T-cell (primary cell): ENCODE measurements around the gene PRSS33. TPM values are rescaled to one million over a fixed set of nuclear protein-coding genes. Genes with fewer than 3 reads are reported as not detected.

Experiments
- ATAC-seq, 4 experiments: fragments of 200-7000 bp in 3 of 4; fragments of 150-1000 bp in 1 of 4; cut with Tn5 transposase; replicated peaks in 1 of 4; 1 replicate in 3 of 4; 2 replicates in 1 of 4; pipeline ENCODE4 v1.10.0; 2021; ENCODE audit warnings: moderate library complexity in 3 of 4, mild to moderate bottlenecking in 2 of 4, moderate number of reproducible peaks in 1 of 4
- CTCF ChIA-PET, 2 donors: fragments of 300-600 bp; sonication (Branson Sonifier 250); formaldehyde crosslinking; loops; one replicate each; lab custom pipeline; 2022; ENCODE audit warnings: antibody characterized with exemption in 2 of 2; lab: Charles Lee
- POLR2A ChIA-PET, 2 donors: fragments of 300-600 bp; sonication (Branson Sonifier 250); formaldehyde crosslinking; loops; one replicate each; lab custom pipeline; 2022; ENCODE audit warnings: antibody characterized with exemption in 2 of 2; lab: Charles Lee
- DNase-seq, 35 experiments: peaks; one replicate each; pipeline versions ENCODE4 v3.0.0 to v3.0.0-alpha.2; 2013 to 2023
- H3K27ac ChIP-seq: one replicate; pipeline ENCODE4 v1.5.1; 2013; ENCODE audit warnings: low read length
- H3K27me3 ChIP-seq, 2 experiments: replicated peaks in 1 of 2; 1 replicate in 1 of 2; 2 replicates in 1 of 2; pipeline versions ENCODE4 v1.6.1 to v1.7.0; 2013; ENCODE audit warnings: low read length in 1 of 2, mixed read lengths in 1 of 2; ENCODE audit not compliant: control insufficient read depth in 2 of 2, insufficient read depth in 2 of 2; ENCODE audit errors: extremely low read depth in 1 of 2
- H3K36me3 ChIP-seq, 2 donors: 1 replicate in 1 of 2; 2 replicates in 1 of 2; pipeline versions ENCODE4 v1.6.1 to v1.7.0; 2013; ENCODE audit warnings: low read length in 1 of 2; ENCODE audit not compliant: control insufficient read depth in 2 of 2, insufficient read depth in 1 of 2; ENCODE audit errors: extremely low read depth in 1 of 2
- H3K4me1 ChIP-seq, 2 experiments: 1 replicate in 1 of 2; 2 replicates in 1 of 2; pipeline versions ENCODE4 v1.6.1 to v1.7.0; 2013; ENCODE audit warnings: low read length in 2 of 2, mixed read lengths in 1 of 2; ENCODE audit not compliant: insufficient read depth in 2 of 2, control insufficient read depth in 1 of 2; ENCODE audit errors: extremely low read depth in 1 of 2
- H3K4me3 ChIP-seq, 2 donors: 1 replicate in 1 of 2; 2 replicates in 1 of 2; pipeline versions ENCODE4 v1.5.1 to v1.7.0; 2013; ENCODE audit warnings: mild to moderate bottlenecking in 2 of 2, low read length in 1 of 2, moderate library complexity in 1 of 2; ENCODE audit not compliant: control insufficient read depth in 1 of 2; ENCODE audit errors: extremely low read depth in 1 of 2
- H3K9me3 ChIP-seq: 2 replicates; pipeline ENCODE4 v1.7.0; 2013
- H3K27ac Mint-ChIP-seq, 2 donors: one replicate each; pipeline ENCODE4 v1.8.0; 2020 to 2021; ENCODE audit warnings: mild to moderate bottlenecking in 2 of 2, mixed read lengths in 2 of 2
- H3K27me3 Mint-ChIP-seq, 2 donors: one replicate each; pipeline ENCODE4 v1.8.0; 2021 to 2022; ENCODE audit warnings: mixed read lengths in 2 of 2
- H3K36me3 Mint-ChIP-seq: one replicate; pipeline ENCODE4 v1.8.0; 2021; ENCODE audit warnings: mixed read lengths
- H3K4me1 Mint-ChIP-seq, 3 donors: one replicate each; pipeline ENCODE4 v1.8.0; 2020 to 2022; ENCODE audit warnings: mixed read lengths in 3 of 3, mild to moderate bottlenecking in 1 of 3
- H3K4me3 Mint-ChIP-seq, 3 donors: one replicate each; pipeline ENCODE4 v1.8.0; 2020 to 2022; ENCODE audit warnings: mild to moderate bottlenecking in 3 of 3, mixed read lengths in 3 of 3, moderate library complexity in 3 of 3
- H3K9me3 Mint-ChIP-seq, 3 donors: one replicate each; pipeline ENCODE4 v1.8.0; 2020 to 2022; ENCODE audit warnings: mixed read lengths in 3 of 3
- WGBS: methylation state at CpG from one replicate; pipeline ENCODE4 v1.1.5; 2013; ENCODE audit warnings: missing lambda C conversion rate; ENCODE audit not compliant: insufficient coverage; 5-methylcytosine and 5-hydroxymethylcytosine counted together
- total RNA-seq, 35 experiments: library from RNA in 6 of 35; stranded (reverse) in 6 of 35; fragments of 120-200 nt in 1 of 35; gene quantifications; one replicate each; pipeline versions ENCODE4 v1.2.1 to v1.2.4 and lab custom pipeline; 2013 to 2026

The PRSS33 gene
- total RNA-seq, 5 donors from 2014 or later (not counting 1 experiment from before 2014, with no cell fraction given) = not detected

- peaks cover 18 to 23% of the 10 kb centered on the region in 2 donors for H3K27me3 Mint-ChIP-seq
- H3K4me1 Mint-ChIP-seq = no peaks in the 10 kb centered on the region
- no peak overlapping the region for H3K4me3 Mint-ChIP-seq
- Histone ChIP-seq H3K9me3 (no peaks in the 10 kb centered on the region), H3K4me3 (no peak overlapping the region), H3K27me3 (peaks cover 0 to 39% of the 10 kb centered on the region in 2 experiments), H3K36me3 (no peaks in the 10 kb centered on the region), H3K27ac (no peak overlapping the region), H3K4me1 (no peaks in the 10 kb centered on the region)
- DNase-seq = no peak
- ATAC-seq = no peak
- peaks cover 4 to 17% (median 9%) of the 10 kb centered on the region in 3 donors for H3K9me3 Mint-ChIP-seq
- no CpG with 5 or more reads among the region's 3 CpGs for WGBS
- ChIA-PET POLR2A (interaction anchor here in 1 of 2 donors (0.6 kb wide), 1 partner anchor 220 kb away, joined by 3 read pairs; the partner anchor contains the start of genes HCFC1R1 and THOC6), CTCF (no interaction called here)
- H3K27ac Mint-ChIP-seq = no peak overlapping the region
- H3K36me3 Mint-ChIP-seq = no peaks in the 10 kb centered on the region
Observed at GRCh38 chr16:2803545-2804195, 16.3 kb upstream of the PRSS33 start.

- POLR2A ChIA-PET = no interaction called here
- ATAC-seq = no peak
Observed at GRCh38 chr16:2799859-2800226, 12.5 kb upstream of the PRSS33 start.

GRCh38 chr16:2799205-2799858 lies 12.0 kb upstream of the PRSS33 start:
- no peak overlapping the region for H3K27ac Mint-ChIP-seq
- H3K36me3 Mint-ChIP-seq = no peaks in the 10 kb centered on the region
- H3K9me3 ChIP-seq = no peaks in the 10 kb centered on the region
- peaks cover 0 to 24% of the 10 kb centered on the region in 2 experiments for H3K27me3 ChIP-seq
- no peak overlapping the region for H3K4me3 ChIP-seq
- no peaks in the 10 kb centered on the region for H3K36me3 ChIP-seq
- no peaks in the 10 kb centered on the region for H3K4me1 Mint-ChIP-seq
- ChIA-PET CTCF (no interaction called here), POLR2A (no interaction called here)
- H3K27me3 Mint-ChIP-seq = peaks cover 5 to 15% of the 10 kb centered on the region in 2 donors
- DNase-seq (no peak), ATAC-seq (no peak)
- no peaks in the 10 kb centered on the region for H3K4me1 ChIP-seq
- WGBS = 87% methylated on average over 10 of the region's 21 CpGs
- H3K27ac ChIP-seq = no peak overlapping the region
- peaks cover 4 to 15% (median 9%) of the 10 kb centered on the region in 3 donors for H3K9me3 Mint-ChIP-seq
- no peak overlapping the region for H3K4me3 Mint-ChIP-seq

More at GRCh38 chr16:2799859-2800226, 12.5 kb upstream of the PRSS33 start:
- peaks cover 4 to 17% (median 9%) of the 10 kb centered on the region in 3 donors for H3K9me3 Mint-ChIP-seq
- peaks cover 0 to 26% of the 10 kb centered on the region in 2 experiments for H3K27me3 ChIP-seq
- CTCF ChIA-PET = interaction anchor here in 1 of 2 donors (0.7 kb wide), 1 partner anchor 54 kb away, joined by 3 read pairs; no protein-coding TSS in a partner anchor
- WGBS = 44% methylated on average over 1 of the region's 1 CpG
- H3K27me3 Mint-ChIP-seq = peaks cover under 1 to 10% of the 10 kb centered on the region in 2 donors
- H3K4me3 Mint-ChIP-seq = no peak overlapping the region
- H3K36me3 Mint-ChIP-seq = no peaks in the 10 kb centered on the region
- DNase-seq = no peak
- H3K4me3 ChIP-seq = no peak overlapping the region
- no peak overlapping the region for H3K27ac ChIP-seq
- H3K4me1 ChIP-seq = no peaks in the 10 kb centered on the region
- H3K4me1 Mint-ChIP-seq = no peaks in the 10 kb centered on the region
- H3K27ac Mint-ChIP-seq = no peak overlapping the region
- no peaks in the 10 kb centered on the region for H3K9me3 ChIP-seq
- no peaks in the 10 kb centered on the region for H3K36me3 ChIP-seq

- Mint-ChIP-seq H3K4me1 (no peaks in the 10 kb centered on the region), H3K27ac (no peak overlapping the region), H3K27me3 (peaks cover 6 to 18% of the 10 kb centered on the region in 2 donors), H3K4me3 (no peak overlapping the region), H3K9me3 (peaks cover 2 to 9% (median 6%) of the 10 kb centered on the region in 3 donors), H3K36me3 (no peaks in the 10 kb centered on the region)
- no peak for DNase-seq
- no peak overlapping the region for H3K4me3 ChIP-seq
- no peak for ATAC-seq
- WGBS = 92% methylated on average over 32 of the region's 39 CpGs
- no peak overlapping the region for H3K27ac ChIP-seq
- CTCF ChIA-PET = no interaction called here
- peaks cover 0 to 20% of the 10 kb centered on the region in 2 experiments for H3K27me3 ChIP-seq
- no peaks in the 10 kb centered on the region for H3K9me3 ChIP-seq
- H3K36me3 ChIP-seq = no peaks in the 10 kb centered on the region
- no peaks in the 10 kb centered on the region for H3K4me1 ChIP-seq
- POLR2A ChIA-PET = no interaction called here
Observed at GRCh38 chr16:2798723-2799204, 11.4 kb upstream of the PRSS33 start.

- H3K27ac Mint-ChIP-seq = no peak overlapping the region
- ATAC-seq = no peak
Observed at GRCh38 chr16:2795395-2796143, 8.2 kb upstream of the PRSS33 start.

GRCh38 chr16:2792940-2793339 lies 5.6 kb upstream of the PRSS33 start:
- Mint-ChIP-seq H3K36me3 (no peaks in the 10 kb centered on the region), H3K4me3 (no peak overlapping the region), H3K4me1 (peaks cover 0 to 2% (median 0%) of the 10 kb centered on the region in 3 donors), H3K27me3 (peaks cover 13 to 47% of the 10 kb centered on the region in 2 donors), H3K9me3 (no peaks in the 10 kb centered on the region), H3K27ac (no peak overlapping the region)
- peaks cover 0 to 43% of the 10 kb centered on the region in 2 experiments for H3K27me3 ChIP-seq
- H3K4me3 ChIP-seq = no peak overlapping the region
- no peaks in the 10 kb centered on the region for H3K36me3 ChIP-seq
- ATAC-seq (no peak), DNase-seq (no peak)
- no peaks in the 10 kb centered on the region for H3K4me1 ChIP-seq
- CTCF ChIA-PET = no interaction called here
- H3K27ac ChIP-seq = no peak overlapping the region
- H3K9me3 ChIP-seq = no peaks in the 10 kb centered on the region
- WGBS = 94% methylated on average over 3 of the region's 10 CpGs
- POLR2A ChIA-PET = no interaction called here

More at GRCh38 chr16:2795395-2796143, 8.2 kb upstream of the PRSS33 start:
- Mint-ChIP-seq H3K27me3 (peaks cover 13 to 38% of the 10 kb centered on the region in 2 donors), H3K9me3 (no peaks in the 10 kb centered on the region), H3K4me1 (no peaks in the 10 kb centered on the region), H3K4me3 (no peak overlapping the region), H3K36me3 (no peaks in the 10 kb centered on the region)
- Histone ChIP-seq H3K4me3 (no peak overlapping the region), H3K4me1 (no peaks in the 10 kb centered on the region), H3K36me3 (no peaks in the 10 kb centered on the region), H3K27me3 (peaks cover 0 to 31% of the 10 kb centered on the region in 2 experiments), H3K27ac (no peak overlapping the region), H3K9me3 (no peaks in the 10 kb centered on the region)
- CTCF ChIA-PET = no interaction called here
- POLR2A ChIA-PET = no interaction called here
- WGBS = 38% methylated on average over 2 of the region's 7 CpGs
- DNase-seq = no peak
